Neural crest cell (in vitro differentiated cells): Measurements from ENCODE around the gene PFN1. TPM values are rescaled to one million over a fixed set of nuclear protein-coding genes. Genes with fewer than 3 reads are reported as not detected.

Experiments
- DNase-seq: peaks from one replicate; pipeline ENCODE4 v3.0.0; 2021; ENCODE audit warnings: low read depth, mixed read lengths, low spot score
- H3K27ac Mint-ChIP-seq: one replicate; pipeline ENCODE4 v1.8.0; 2021; ENCODE audit warnings: mild to moderate bottlenecking, mixed read lengths; ENCODE audit not compliant: unreplicated experiment
- H3K27me3 Mint-ChIP-seq: 2 replicates; pipeline ENCODE4 v1.8.0; 2021; ENCODE audit warnings: low read depth, mild to moderate bottlenecking, mixed read lengths
- H3K36me3 Mint-ChIP-seq: 2 replicates; pipeline ENCODE4 v1.8.0; 2021; ENCODE audit warnings: low read depth, mild to moderate bottlenecking, mixed read lengths
- H3K4me1 Mint-ChIP-seq: 2 replicates; pipeline ENCODE4 v1.8.0; 2021; ENCODE audit warnings: mixed read lengths
- H3K4me3 Mint-ChIP-seq: one replicate; pipeline ENCODE4 v1.8.0; 2021; ENCODE audit warnings: mild to moderate bottlenecking, mixed read lengths
- H3K9me3 Mint-ChIP-seq: 2 replicates; pipeline ENCODE4 v1.8.0; 2021; ENCODE audit warnings: mixed read lengths
- long read RNA-seq: library from polyadenylated mRNA; unstranded; transcript quantifications from one replicate; pipeline ENCODE4 v2.0.0, GENCODE V29; 2020
- total RNA-seq: library from RNA; stranded (reverse); gene quantifications from 2 replicates; pipeline ENCODE4 v1.2.1, GENCODE V29; 2021
- TF ChIP-seq, protein P1 (sequence below): fragments of 200-600 bp; sonication (generic); conservative IDR thresholded peaks from 2 replicates; pipeline ENCODE4 v1.5.0; 2021; ENCODE audit warnings: antibody characterized with exemption, mild to moderate bottlenecking

The PFN1 gene
- total RNA-seq: 626 and 630 TPM in 2 replicates
- long read RNA-seq, transcript PFN1-201 (3 exons, 1,291 nt): major isoform, 28 of 30 reads
- long read RNA-seq, partial matches to known transcripts: 0 of 30 reads
- long read RNA-seq, other reads (novel, unspliced or antisense): 2 of 30 reads

DNA sequence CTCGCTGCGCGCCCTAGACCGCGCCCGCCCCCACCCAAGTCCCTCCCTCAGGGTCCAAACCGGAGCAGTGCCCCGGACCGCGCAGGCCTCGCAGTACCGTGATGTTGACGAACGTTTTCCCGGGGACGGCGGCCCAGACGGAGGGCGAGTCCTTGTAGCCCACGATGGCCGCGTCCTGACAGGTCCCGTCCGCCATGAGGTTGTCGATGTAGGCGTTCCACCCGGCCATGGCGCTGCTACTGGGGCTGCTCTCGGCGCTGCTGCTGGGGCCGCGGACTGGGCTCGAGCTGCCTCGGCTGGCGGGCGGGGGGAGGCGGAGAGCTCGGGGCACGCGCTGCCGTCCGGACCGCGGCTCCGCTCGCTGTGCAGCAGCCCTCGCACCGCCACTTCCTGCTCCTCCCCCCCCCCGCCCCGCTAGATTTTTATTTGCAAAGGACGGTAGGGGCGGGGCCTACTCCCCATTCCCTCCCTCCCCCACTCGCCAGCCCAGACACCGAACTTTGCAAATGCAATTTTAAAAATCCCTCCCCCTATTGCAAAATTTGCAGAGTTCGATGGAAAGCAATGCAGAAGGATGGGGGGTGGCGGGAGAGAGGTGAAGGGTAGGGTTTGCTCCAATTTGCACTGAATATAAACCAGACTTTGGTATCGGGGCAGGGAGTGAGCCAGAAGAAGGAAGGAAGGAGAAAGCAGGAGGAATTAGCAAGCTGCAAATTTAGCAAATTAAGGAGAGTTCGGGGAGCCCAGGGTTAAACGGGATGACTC is at the start of gene PFN1:
Gene PFN1, minus strand, starts transcription at position 365 of the 765 bp plus-strand sequence. Its CDS starts 136 bp downstream, at position 229.
- peak; percentile 66 for DNase-seq
- no peaks in the 10 kb centered on the region for H3K9me3 Mint-ChIP-seq
- TF ChIP-seq, protein P1, sequence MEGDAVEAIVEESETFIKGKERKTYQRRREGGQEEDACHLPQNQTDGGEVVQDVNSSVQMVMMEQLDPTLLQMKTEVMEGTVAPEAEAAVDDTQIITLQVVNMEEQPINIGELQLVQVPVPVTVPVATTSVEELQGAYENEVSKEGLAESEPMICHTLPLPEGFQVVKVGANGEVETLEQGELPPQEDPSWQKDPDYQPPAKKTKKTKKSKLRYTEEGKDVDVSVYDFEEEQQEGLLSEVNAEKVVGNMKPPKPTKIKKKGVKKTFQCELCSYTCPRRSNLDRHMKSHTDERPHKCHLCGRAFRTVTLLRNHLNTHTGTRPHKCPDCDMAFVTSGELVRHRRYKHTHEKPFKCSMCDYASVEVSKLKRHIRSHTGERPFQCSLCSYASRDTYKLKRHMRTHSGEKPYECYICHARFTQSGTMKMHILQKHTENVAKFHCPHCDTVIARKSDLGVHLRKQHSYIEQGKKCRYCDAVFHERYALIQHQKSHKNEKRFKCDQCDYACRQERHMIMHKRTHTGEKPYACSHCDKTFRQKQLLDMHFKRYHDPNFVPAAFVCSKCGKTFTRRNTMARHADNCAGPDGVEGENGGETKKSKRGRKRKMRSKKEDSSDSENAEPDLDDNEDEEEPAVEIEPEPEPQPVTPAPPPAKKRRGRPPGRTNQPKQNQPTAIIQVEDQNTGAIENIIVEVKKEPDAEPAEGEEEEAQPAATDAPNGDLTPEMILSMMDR: no peak
- H3K4me1 Mint-ChIP-seq: peaks cover 48% of the 10 kb centered on the region
- peaks cover 7% of the 10 kb centered on the region for H3K27me3 Mint-ChIP-seq
- H3K27ac Mint-ChIP-seq: peak within 1 kb of the TSS; percentile 97
- H3K4me3 Mint-ChIP-seq: peak within 1 kb of the TSS; percentile 96
- H3K36me3 Mint-ChIP-seq: peaks cover 14% of the 10 kb centered on the region

DNA sequence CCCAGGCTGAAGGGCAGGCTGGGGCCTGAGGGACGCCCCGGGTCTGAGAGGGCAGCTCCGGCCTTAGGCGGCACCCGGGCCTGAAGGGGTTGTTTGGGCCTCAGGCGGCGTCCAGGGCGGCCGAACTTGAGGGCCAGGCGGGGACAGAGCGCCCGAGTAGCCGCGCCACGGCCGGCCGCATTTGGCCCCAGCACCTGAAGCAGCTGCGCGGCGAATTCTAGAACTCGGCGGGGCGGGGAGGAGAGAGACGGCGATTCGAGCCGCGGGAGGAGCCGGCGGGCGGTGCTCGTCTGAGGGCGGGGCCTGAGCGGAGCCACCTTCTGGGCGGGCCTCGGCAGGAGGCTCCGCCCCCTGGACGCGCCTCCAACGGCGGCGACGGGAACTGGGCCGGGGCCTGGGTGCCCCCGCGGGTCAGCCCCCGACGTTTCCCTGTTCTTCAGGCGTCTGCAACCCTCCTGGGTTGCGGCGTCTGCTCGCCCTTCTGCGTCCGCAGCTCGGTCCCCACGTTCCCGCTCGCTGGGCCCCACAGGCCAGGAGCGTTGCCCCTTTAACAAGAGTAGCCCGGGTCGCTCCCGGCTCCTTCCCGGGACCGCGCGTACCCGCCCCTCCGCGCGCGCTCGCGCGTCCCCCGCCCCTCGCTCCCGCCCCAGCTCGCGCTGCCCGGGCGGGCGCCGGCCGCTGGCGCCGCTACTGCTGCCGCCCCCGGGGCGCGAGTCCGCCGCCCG is 49.1 kb upstream of the PFN1 start, which contains the start of the genes INCA1 and KIF1C:
Gene INCA1, minus strand, starts transcription at position 221 of the 725 bp plus-strand sequence. CDS start 3,085 bp downstream, outside the sequence.
Gene KIF1C, plus strand, starts transcription at position 649 of the 725 bp plus-strand sequence. CDS start 2,297 bp downstream, outside the sequence.
- Mint-ChIP-seq H3K4me3 (peak within 1 kb of the TSS; percentile 88), H3K27me3 (peaks cover 7% of the 10 kb centered on the region), H3K27ac (peak within 1 kb of the TSS; percentile 62), H3K36me3 (peaks cover 5% of the 10 kb centered on the region), H3K4me1 (peaks cover 15% of the 10 kb centered on the region), H3K9me3 (no peaks in the 10 kb centered on the region)
- DNase-seq: peak; percentile 84
- TF ChIP-seq, protein P1: peak; percentile 39

- H3K36me3 Mint-ChIP-seq: no peaks in the 10 kb centered on the region
- H3K27ac Mint-ChIP-seq: no peak overlapping the region
- peaks cover 9% of the 10 kb centered on the region for H3K4me1 Mint-ChIP-seq
- no peaks in the 10 kb centered on the region for H3K9me3 Mint-ChIP-seq
- TF ChIP-seq, protein P1: no peak
- peak overlapping the region; percentile 69 for H3K4me3 Mint-ChIP-seq
- no peak for DNase-seq
- peaks cover 7% of the 10 kb centered on the region for H3K27me3 Mint-ChIP-seq
Measured at GRCh38 chr17:4994081-4994595, 45.8 kb upstream of the PFN1 start.

- Mint-ChIP-seq H3K36me3 (no peaks in the 10 kb centered on the region), H3K4me1 (peaks cover 28% of the 10 kb centered on the region), H3K27ac (no peak overlapping the region), H3K9me3 (no peaks in the 10 kb centered on the region), H3K27me3 (no peaks in the 10 kb centered on the region), H3K4me3 (peak overlapping the region; percentile 88)
- no peak for DNase-seq
- TF ChIP-seq, protein P1: no peak
Measured at GRCh38 chr17:4987767-4988567, 39.6 kb upstream of the PFN1 start.
